ENCODE results near the gene ZNF778.

The ZNF778 gene

DNA sequence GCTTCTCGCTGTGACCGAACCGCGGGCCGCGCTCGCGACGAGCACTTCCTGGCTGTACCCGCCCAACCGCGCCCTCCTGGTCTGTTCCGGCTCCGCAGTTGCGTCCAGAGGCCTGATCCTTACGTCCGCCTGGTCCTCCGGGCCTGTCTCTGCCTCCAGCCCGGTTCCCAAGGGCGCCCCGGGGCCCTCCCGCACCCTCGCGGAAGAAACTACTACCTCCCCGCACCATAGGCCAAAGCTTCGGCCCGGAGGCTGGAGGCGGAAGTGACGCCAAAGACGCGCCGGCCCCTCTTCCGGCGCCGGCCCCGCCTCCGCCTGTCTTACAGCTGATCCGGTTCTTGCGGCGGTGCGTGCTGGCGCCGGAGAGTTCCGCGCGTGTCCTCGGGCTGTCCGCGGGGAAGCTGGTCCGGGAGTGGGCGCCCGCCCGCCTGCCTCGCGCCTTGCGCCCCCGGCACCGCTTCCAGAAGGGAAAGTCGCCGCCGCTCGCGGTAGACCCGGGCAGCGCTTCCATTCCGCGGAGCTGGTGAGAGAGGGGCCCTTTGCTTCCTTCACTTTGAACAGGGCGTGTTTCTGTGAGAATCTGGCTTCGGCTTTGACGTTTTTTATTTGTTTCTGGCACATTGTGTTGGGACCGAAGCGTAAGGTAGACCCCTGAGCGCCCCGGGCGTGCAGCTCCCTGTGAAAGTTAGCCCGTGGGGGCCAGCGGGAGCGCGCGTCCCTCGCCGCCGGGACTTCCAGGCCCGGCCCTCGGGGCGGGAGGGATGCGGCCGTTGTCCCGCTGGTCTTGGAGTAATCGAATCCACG is at the start of gene ZNF778:
TSS of gene ZNF778 (plus strand) at position 316 of the 804 bp plus-strand sequence. CDS start 3,425 bp downstream, outside the sequence.
- DNase-seq, result peak; percentile 73 to 90

DNA sequence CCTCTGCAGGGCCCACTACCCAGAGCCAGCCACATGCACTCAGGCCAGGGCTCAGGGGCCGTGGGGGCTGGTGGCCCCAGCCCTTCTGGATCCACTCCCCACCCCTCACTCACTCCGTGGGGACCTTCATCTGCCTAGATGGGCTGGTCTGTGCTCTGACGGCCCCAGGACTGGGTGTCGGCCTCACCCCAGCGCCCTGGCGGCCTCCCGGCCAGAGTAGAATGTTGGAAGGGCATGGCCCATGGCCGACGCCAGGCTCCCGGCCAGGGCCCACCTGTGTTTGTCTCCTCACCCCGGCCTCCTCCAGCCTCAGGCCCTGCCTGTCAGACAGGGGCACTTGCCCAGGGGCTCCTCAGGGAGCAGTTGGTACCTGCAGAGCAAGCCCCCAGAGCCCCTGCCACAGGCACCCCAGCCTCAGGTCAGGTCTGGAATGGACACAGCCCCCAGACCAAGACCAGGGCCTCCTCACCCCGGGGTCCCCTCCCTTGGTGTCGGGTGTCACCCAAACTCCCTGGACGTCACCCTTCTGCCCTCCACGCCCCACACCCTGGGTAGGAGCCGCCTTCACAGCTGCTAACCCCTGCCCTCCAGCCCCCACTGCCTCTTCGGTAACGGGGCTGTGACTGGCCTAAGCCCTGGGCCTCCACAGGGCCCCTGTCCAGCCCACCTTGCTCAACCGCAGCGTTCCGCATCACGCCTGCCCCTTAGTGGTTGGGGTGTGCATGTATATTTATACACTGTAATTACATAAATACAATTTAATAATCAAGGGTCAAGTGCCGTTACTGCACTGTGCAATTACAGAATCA is 48.9 kb upstream of the ZNF778 start:
- DNase-seq, result no peak

DNA sequence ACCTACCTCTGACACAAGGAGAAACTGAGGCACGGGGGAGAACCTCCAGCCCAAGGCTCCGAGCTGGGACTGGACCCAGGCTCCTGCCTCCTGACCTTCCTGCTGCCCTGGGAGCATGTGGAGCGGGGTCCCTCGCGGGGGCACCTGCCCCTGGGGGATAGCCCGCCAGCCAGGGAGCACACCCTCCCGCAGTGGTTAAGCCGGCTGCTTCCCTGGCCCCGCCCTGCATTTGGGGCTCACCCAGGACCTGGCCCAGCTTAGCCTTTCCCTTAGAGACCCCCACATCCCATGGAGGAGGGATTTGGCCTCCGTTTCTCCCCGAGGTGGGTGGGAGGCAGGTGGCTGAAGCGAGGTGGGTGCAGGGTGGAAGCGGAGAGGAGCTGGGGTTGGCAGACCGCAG is 47.7 kb upstream of the ZNF778 start:
- no peak for DNase-seq

DNA sequence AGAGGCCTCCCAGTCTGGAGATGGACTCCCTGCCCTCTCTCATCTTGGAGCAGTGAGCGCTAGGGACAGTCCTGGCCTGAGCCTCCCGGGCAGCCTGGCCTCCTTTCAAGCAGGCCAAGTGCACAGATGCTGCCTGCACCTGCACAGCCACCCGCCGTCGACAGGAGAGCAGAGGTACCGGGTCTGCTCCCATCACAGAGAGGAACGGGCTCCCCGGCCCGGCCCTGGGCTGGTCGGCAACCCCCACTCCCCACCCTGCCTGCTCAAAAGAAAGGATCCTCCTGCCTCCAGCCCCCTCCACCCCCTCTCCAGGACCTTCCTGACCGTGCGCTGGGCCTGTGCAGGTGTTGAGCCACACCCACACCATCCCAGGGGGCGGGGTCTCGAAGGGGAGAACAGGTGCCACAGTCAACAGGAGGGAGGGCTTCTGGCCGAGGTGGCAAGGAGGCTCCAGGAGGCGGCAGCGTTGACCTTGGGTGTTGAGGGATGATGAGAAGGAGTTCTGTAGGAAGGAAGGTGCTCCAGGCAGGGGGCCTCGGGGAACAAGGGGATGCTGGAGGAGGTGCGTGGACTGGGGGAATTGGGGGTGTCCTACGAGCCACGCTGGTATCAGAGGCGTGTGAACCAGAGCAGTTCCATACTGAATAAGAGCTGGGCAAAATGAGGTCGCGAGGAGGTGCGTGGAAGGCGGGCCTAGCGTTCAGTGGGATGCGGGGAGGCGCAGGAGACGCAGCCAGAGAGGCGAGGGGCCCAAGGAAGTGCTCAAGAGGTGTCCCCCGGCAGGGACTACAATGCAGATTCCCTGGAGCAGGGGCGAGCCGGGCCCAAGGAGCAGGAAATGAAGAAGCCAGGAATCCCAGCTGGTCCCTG is 46.9 kb upstream of the ZNF778 start:
- no peak for DNase-seq

DNA sequence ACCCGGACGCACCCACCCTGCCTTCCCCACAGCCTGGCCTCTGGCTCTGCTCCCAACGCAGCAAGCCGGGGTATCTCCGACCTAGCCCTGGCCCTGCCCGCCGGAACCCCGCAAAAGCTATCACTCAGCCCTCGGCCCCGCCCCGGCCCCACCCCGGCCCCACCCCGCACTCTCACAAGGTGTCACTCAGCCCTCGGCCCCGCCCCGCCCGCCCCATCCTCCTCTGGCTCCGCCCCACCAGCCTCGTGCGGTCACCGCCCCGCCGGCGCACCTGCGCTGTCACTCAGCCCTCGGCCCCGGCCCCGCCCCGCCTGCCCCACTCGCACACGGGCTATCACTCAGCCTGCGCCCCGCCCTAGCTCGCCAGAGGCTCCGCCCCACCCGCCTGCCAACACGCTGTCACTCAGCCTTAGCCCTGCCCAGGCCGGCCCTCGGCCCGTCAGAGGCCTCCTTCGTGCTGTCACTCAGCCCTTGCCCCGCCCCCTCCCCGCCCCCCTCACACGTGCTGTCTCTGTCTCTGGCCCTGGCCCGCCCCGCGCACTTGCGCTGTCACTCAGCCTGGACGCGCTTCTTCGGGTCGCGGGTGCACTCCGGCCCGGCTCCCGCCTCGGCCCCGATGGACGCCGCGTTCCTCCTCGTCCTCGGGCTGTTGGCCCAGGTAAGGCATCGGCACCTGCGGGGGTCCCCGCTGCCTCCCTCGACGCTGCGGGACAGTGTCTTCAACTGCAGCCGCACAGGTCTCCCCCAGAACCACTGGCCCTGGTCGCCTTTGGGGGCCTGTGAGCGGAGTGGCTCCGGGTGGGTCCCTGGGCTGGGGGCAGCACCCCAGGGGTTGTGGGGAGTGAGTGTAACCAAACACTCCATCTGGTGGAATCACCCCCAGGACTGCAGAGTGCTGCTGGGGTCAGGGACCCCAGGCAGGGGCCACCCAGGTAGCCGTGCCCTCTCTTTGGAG is 46.0 kb upstream of the ZNF778 start, which contains the start of gene CDH15:
TSS of gene CDH15 (plus strand) at position 533 of the 955 bp plus-strand sequence. CDS start at position 617, 84 bp downstream.
- peak; percentile 93 to 95 for DNase-seq

DNA sequence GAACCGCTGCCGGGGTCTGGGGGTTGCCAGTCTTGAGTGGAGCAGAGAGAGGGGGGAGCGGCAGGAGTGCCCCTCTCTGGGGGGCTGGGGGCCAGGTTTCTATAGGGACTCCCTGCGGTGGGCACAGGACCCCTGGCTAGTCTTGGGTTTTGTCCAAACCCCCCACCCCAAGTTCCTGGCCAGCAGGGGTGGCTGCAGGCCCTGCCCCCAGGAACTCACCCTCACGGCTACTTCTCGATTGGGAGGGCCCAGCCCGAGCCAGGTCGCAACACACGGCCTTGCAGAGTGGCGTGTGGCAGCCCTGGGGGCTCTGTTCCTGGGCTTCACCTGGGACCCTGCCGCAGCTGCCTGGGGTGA is 45.4 kb upstream of the ZNF778 start:
- no peak for DNase-seq

DNA sequence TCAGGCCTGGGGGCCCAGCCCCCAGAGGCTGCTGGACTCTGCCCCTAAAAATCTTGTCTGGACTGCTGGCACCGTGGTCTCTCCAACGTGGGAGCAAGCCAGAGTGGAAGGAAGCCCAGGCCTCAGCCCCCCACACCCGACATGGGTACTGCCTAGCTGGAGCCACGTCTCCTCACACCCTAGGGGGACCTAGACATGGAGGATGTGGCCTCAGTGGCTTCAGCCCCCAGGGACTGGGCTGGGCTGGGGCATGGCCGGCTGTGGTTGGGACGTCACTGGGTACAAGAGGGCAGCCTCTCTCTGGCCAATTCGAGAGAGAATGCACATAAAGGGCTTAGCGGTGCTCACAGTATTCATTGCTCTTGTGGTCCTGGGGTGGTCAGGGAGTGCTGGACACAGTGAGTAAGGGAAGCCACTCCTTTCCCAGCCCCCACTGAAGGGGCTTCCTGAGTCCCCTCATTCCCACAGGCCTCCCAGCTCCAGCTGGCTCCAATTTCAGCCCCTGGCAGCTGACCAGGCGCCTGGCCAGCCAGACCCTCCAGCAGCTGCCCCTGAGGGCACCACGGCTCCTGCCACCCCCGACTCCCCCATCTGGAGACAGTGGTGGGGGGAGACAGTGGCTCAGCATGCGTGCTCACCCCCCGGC is 44.9 kb upstream of the ZNF778 start:
- no peak for DNase-seq

DNA sequence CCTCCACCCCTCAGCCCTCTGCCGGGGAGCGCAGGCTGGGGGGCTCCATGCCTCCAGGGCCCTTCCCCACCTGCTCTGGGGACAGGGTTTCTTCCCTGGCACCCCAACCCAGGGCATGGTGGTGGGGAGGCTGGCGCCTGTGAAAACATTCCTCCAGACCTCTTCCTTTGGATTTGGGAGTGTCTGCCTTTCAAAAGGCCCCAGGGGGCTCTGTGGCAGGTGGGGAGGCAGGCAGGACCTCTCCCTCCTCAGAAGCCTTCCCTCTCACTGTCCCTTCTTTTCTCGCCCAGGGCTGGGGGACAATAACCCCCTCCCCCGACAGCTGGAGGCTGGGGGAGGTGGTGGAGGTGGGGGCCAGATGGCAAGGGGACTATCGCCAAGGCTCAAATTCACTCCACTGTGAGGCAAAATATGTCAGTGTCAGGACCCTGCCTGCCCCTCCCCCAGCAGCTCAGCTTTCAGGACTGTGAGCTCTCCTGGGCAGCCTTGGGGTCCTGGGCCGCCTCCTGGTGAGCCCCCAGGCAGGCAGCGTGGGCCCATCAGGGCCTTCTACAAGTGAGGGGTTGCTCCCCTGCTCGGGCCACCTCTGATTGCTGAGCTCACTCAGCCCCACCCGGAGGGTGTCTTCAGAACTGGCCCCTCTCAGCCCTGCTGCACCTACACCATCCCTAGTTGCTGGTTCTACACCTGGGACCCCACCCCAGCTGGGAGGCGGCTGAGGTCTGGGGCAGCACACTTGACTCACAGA is 44.2 kb upstream of the ZNF778 start:
- no peak for DNase-seq

DNA sequence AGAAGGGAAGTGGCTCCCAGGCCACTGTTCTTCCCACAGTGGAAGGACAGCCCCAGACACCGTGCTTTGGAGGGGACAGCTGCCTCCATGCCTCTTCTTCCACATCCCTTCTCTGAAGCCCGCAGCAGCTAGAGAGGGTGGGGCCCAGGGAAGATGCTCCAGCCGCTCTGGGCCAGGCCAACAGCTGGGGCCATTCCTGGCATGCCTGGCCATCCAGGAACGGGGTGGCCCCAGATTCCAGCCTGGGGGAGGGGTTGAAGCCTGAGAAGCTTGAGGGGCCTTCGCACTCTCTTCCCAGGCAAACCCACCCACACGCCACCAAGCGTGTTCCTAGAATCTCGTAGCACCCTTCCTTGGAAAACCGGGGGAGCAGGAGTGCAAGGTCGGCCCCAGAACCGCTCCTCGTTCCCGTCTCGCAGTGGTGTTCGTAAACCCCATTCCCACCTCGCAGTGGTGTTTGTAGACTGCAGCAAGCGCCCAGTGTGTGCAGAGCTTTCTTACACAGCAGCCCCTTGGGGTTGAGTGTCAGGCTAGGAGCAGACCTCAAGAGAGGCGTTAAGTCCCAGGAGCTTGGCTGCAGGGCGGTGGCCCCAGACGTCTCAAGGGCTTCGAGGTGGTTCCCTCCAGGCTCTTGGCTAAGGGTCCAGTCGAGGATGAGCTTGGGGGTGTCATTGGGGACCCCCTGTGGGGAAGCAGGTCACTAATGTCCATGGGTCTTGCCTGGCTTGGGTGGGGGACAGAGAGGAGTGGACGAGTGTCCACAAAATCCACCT is 43.3 kb upstream of the ZNF778 start:
- no peak for DNase-seq

DNA sequence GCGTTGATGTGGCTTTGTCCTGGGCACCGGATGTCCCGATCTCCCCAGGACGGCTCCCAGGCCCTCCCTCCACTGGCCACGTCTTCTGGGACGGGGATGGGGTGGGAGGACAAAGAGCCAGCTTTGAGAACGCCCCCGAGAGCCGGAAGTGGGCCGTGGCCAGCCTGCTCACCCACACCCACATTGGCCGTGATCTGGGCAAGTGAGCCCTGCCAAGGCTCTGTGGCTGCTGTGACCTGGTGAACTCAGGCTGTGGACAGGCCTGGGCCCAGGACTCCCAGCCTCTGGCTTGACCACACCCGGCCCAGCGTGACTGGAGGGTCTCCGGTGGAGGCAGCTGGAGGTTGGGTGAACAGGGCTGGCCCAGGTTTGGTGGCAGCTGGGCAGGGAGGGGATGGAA is 42.6 kb upstream of the ZNF778 start:
- DNase-seq, result no peak

DNA sequence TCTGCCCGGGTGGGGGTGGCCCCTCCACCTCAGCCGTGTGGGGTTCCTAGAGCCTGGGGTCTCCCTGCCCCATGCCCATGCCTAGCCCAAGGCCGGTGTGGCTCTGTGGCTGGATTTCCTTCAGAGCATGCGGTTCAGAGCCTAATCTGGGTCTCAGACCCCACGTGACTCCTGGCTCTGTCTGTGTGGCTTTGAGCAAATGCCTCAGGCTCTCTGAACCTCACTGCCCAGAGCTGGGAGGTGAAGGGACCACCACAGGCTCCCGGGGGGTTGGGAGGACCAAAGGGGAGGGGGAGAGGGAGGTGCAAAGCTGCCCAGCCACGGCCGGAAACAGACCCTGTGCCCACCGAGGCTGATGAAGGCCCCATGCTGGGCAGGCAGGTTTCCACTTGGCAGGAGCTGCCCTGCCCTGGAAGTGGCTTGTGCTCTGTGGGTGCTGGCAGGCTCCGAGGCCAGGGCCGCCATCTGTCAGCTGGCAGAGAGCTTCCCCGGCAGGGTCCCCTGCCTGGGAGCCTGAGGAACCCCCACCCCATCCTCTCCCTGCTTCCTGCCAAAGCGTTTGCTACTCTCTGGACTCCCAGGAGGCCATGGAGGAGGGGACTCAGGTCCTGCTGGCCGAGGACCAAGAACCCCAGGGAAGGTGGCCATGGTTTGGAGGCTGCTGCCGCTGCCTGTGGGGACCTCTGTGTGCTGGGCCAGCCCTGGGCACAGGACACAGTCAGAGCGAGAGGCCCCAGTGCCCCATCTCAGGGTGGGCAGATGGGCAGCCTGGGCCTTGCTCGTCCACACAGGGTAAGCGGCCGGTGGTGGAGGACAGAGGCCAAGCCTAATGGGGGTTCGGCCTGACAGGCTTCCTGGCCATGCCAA is 42.0 kb upstream of the ZNF778 start:
- no peak for DNase-seq

DNA sequence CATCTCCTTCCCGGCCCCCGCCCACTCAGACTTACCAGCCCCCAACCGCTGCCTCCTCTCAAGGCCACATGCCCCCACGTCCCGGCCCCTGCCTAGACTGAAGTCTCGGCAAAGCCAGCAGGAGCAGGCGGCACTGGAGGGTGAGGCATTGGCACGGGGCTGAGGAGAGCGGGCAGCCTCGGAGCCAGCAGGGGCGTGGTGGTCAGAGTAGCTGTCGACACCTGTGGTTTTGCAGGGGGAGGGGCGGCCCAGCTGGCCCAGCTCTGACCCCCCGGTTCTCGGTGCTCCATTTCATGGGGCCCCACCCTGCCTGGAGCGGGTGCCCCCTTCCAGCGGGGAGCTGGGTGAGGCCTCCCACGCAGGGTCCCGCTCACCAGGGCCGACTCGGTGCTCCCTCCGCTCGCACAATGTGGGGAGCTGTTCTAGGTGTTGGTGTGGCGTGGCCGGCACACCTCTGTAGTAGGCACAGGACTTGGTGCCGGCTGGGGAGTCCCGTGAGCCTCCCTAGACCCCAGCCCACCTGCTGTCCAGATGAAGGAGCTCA is 41.3 kb upstream of the ZNF778 start:
- no peak for DNase-seq

DNA sequence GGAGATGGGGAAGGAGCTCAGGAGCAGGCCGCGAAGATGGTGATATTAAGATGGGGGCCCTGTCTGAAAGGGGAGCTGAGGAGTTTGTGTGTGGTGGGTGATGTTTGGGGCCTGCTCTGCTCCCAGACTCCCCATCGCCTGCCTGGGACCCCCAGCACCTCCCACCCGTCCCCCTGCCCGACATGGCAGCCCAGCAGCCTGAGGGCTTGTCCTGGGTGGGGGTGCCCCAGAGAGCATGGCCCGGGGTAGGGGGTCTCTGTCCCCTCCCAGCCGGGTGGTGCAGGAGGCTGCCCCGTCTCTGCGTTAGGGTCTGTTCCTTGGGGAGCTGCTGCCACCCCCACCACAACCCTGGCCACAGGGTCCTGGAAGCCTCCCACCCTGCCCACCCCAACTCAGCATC is 40.8 kb upstream of the ZNF778 start:
- DNase-seq, result no peak

DNA sequence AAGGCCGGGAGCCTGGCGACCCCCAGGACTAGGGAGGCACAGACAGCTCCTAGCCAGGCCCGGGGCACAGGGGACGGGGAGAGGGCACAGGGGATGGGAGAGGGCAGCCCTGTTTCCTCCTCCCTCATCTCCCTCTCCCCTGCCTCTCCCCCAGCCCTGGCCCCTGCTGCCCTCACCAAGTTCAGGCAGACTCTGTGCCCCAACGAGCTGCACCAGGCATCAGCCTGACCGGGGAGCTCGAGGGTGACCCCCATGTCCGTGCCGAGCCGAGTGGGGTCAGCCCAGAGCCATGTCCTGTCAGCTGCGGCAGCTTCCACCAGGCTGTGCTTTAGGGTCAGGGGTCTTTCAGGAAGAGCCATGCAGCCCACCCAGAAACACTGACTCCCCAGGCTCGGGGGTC is 40.0 kb upstream of the ZNF778 start:
- no peak for DNase-seq

DNA sequence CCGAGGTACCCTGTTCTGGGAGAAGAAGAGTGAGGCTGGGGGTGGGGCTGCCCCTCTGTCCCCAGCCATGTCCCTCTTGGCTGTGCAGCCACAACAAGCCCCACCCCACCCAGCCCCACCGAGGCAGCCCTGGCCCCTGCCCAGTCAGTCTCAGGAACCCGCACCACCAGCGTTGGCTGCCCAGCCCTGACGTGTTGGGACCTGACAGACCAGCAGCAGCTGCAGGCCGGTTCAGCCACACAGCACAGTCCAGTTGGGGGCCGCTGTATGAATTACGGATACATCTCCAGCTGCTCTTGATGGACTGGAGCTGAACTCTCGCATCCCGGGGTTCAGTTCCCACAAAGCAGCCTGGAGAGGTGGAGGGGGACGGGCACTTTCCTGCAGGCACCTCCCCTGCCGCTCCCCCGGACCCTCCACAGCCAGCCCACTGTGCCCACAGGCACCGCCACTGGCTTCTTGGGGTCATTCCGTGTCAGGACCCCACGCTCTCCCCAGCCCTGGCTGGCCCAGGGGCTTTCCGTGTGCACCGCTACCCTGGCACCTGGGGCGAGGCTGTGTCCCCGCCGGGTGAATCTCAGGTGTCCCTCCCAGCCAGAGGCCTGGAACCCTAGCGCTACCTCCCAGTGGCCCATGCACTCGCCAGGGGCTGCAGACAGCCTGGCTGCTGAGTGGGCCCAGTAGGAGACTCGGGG is 38.9 kb upstream of the ZNF778 start:
- no peak for DNase-seq

DNA sequence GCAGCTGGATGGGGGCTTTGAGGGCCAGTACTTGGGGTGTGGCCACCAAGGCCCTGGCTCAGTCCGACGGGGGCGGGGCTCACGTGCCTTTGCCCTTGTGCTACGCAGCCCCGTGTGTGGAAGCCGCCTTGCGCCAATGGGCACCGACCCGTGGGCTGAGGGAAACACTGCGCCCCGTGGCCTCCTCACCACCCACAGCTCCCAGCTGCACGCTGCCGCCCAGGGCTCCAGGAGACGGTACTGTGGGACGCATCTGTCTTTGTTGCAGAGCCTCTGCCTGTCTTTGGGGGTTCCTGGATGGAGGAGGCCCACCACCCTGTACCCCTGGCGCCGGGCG is 38.4 kb upstream of the ZNF778 start:
- no peak for DNase-seq

DNA sequence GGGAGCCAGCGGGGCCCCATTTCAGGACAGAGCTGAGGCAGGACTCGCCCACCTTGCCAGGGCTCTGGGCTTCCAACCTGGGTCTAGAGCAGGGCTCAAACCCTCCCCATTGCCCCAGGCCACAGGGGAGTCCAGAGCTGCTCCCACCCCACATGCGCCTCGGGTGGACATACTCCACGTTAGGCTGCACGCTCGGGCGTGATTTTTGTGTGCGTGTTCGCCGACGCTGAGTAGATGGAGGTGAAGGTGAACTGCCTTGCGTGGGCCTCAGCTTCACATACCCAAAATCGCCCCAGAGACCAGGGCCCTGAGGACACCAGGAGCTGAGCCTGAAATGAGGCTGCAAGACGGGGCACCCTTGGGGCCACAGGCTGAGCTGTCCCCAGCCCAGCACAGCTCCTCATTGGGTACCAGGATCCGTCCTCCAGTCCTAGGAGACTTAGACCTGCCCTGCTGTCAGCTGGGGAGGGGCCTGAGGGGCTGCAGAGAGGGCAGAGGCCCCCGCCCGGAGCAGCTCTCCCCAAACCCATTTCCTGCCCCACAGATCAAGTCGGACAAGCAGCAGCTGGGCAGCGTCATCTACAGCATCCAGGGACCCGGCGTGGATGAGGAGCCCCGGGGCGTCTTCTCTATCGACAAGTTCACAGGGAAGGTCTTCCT is 37.7 kb upstream of the ZNF778 start:
- no peak for DNase-seq
